GM12874 (cell line): ENCODE measurements around the gene IL36RN.

ENCODE experiments used
- TF ChIP-seq, protein P1 (sequence below): IDR thresholded peaks from 2 replicates; pipeline ENCODE4 v1.5.1; 2011; ENCODE audit warnings: low read depth, mild to moderate bottlenecking, control low read depth, low read length, moderate library complexity; ENCODE audit not compliant: insufficient read depth

Gene IL36RN

DNA sequence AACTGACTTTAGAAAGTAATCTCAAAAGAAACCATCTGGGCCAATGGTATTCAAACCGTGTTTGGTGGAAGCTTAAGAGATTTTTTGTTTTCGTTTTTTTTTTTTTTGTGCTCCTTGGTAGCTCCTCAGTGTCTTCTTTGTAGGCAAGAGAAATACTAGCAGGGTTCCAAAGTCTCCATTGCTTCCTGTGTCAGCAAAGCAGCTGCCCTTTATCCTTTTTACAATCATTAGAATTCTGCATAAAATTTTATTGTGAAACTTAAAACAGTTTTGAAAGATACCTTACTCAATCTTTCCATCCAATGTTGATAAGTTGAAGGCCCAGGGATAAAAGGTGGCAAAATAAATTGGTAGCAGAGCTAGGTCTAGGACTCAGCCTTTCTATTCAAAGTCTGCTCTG, 9.3 kb downstream of the IL36RN start:
- TF ChIP-seq, protein P1, sequence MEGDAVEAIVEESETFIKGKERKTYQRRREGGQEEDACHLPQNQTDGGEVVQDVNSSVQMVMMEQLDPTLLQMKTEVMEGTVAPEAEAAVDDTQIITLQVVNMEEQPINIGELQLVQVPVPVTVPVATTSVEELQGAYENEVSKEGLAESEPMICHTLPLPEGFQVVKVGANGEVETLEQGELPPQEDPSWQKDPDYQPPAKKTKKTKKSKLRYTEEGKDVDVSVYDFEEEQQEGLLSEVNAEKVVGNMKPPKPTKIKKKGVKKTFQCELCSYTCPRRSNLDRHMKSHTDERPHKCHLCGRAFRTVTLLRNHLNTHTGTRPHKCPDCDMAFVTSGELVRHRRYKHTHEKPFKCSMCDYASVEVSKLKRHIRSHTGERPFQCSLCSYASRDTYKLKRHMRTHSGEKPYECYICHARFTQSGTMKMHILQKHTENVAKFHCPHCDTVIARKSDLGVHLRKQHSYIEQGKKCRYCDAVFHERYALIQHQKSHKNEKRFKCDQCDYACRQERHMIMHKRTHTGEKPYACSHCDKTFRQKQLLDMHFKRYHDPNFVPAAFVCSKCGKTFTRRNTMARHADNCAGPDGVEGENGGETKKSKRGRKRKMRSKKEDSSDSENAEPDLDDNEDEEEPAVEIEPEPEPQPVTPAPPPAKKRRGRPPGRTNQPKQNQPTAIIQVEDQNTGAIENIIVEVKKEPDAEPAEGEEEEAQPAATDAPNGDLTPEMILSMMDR = no peak

GRCh38 chr2:113068706-113069485, 9.9 kb downstream of the IL36RN start:
- TF ChIP-seq, protein P1 = no peak

- TF ChIP-seq, protein P1 = no peak
These were observed 10.9 kb downstream of the IL36RN start for GRCh38 chr2:113069676-113070605.

- TF ChIP-seq, protein P1 = no peak
These were observed 11.6 kb downstream of the IL36RN start for GRCh38 chr2:113070606-113070975.

- TF ChIP-seq, protein P1 = no peak
These were observed 13.6 kb downstream of the IL36RN start for GRCh38 chr2:113072584-113072983.

DNA sequence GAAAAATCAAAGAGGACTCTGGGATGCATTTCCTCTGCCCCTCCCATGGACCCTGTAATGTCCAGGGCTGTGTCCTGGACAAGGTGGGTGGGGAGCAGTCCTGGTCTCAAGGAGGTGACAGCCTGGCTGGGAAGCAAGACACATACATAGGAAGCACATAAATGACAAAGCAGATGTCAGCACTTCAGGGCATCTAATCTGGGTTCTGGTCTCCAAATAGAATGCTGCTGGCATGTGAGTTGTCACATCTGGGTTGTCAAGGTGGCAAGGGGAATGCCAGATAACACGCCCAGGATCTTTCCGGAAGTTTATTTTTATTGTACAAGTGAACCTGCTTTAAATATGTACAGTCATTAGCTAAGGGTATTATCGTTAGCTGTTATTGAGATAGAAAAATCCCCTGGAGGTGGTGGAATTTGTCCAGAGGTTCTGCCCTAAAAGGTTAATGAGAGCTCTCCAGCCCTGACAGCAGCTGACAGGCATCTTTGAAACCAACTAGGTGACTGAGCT, 14.4 kb downstream of the IL36RN start:
- TF ChIP-seq, protein P1 = no peak

DNA sequence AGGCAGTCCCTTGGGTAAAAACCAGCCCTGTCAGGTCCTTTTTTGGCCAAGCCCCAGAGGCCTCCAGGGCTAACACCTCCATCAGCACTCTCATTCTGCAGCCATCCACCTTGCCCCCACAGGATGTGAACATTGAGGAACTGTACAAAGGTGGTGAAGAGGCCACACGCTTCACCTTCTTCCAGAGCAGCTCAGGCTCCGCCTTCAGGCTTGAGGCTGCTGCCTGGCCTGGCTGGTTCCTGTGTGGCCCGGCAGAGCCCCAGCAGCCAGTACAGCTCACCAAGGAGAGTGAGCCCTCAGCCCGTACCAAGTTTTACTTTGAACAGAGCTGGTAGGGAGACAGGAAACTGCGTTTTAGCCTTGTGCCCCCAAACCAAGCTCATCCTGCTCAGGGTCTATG, 16.0 kb downstream of the IL36RN start:
- TF ChIP-seq, protein P1 = no peak
